Panc1 (cell line): ENCODE results near the gene GRAMD4. TPM values are rescaled to one million over a fixed set of nuclear protein-coding genes. Genes with fewer than 3 reads are reported as not detected.

Experiments used
- ATAC-seq: fragments of 200-7000 bp; cut with Tn5 transposase; 2 replicates; pipeline ENCODE4 v1.9.1; 2020; ENCODE audit warnings: mild to moderate bottlenecking, moderate library complexity
- BruUV-seq: library from RNA; stranded (reverse); fragments of 400-500 nt; replicated peaks from 2 replicates; lab custom pipeline; 2021; lab: Mats Ljungman, UMichigan
- CTCF ChIA-PET: fragments of 300-600 bp; sonication (Branson Sonifier 250); formaldehyde crosslinking; loops from one replicate; lab custom pipeline; 2022; ENCODE audit warnings: antibody characterized with exemption; lab: Charles Lee
- POLR2A ChIA-PET: fragments of 300-600 bp; sonication (Branson Sonifier 250); formaldehyde crosslinking; loops from one replicate; lab custom pipeline; 2022; ENCODE audit warnings: antibody characterized with exemption; lab: Charles Lee
- DNase-seq: peaks from one replicate; pipeline ENCODE4 v3.0.0-alpha.2; 2010; ENCODE audit warnings: low read depth, low spot score
- H3K27ac ChIP-seq: 2 replicates; pipeline ENCODE4 v1.5.1; 2011; ENCODE audit warnings: mild to moderate bottlenecking, low read length, inconsistent platforms
- H3K27me3 ChIP-seq: fragments of 200-500 bp; sonication (Bioruptor generic); 2 replicates; pipeline ENCODE4 v1.6.0; 2014; ENCODE audit warnings: low read length, inconsistent platforms; ENCODE audit not compliant: control insufficient read depth, insufficient read depth
- H3K36me3 ChIP-seq: fragments of 200-500 bp; sonication (Bioruptor generic); 2 replicates; pipeline ENCODE4 v1.5.1; 2014; ENCODE audit warnings: inconsistent platforms, mild to moderate bottlenecking, low read length, moderate library complexity; ENCODE audit not compliant: control insufficient read depth, insufficient read depth
- H3K4me1 ChIP-seq: 2 replicates; pipeline ENCODE4 v1.5.1; 2011; ENCODE audit warnings: inconsistent platforms, mild to moderate bottlenecking, low read length, moderate library complexity; ENCODE audit not compliant: control insufficient read depth, insufficient read depth
- H3K4me3 ChIP-seq, 2 experiments: 2 replicates each; pipeline ENCODE4 v1.5.1; 2011 to 2012; ENCODE audit warnings: low read depth in 2 of 2, low read length in 2 of 2, mild to moderate bottlenecking in 2 of 2, inconsistent platforms in 1 of 2, moderate library complexity in 1 of 2
- H3K9me3 ChIP-seq: fragments of 200-500 bp; sonication (Bioruptor generic); 2 replicates; pipeline ENCODE4 v1.5.1; 2014; ENCODE audit warnings: low read depth, mild to moderate bottlenecking, inconsistent platforms, low read length, moderate library complexity; ENCODE audit not compliant: control insufficient read depth, insufficient read depth
- CTCF ChIP-seq: fragments of 450-650 bp; IDR thresholded peaks from 2 replicates; pipeline ENCODE4 v1.5.1; 2017; ENCODE audit warnings: mild to moderate bottlenecking
- POLR2AphosphoS5 ChIP-seq: IDR thresholded peaks from 2 replicates; pipeline ENCODE4 v1.6.1; 2012; ENCODE audit warnings: mild to moderate bottlenecking, low read depth, low read length, moderate library complexity
- REST ChIP-seq, 2 experiments: IDR thresholded peaks; 2 replicates each; pipeline ENCODE4 v1.6.1; 2011 to 2012; ENCODE audit warnings: low read depth in 2 of 2, control low read depth in 1 of 2, low read length in 1 of 2, mild to moderate bottlenecking in 1 of 2, moderate library complexity in 1 of 2; ENCODE audit not compliant: insufficient read depth in 1 of 2
- SIN3A ChIP-seq: IDR thresholded peaks from 2 replicates; pipeline ENCODE4 v1.6.1; 2012; ENCODE audit warnings: low read depth, mild to moderate bottlenecking, low read length, moderate library complexity, borderline replicate concordance; ENCODE audit not compliant: insufficient read depth
- TCF7L2 ChIP-seq: IDR thresholded peaks from 2 replicates; pipeline ENCODE4 v1.6.1; 2011; ENCODE audit warnings: mild to moderate bottlenecking, low read depth, low read length, inconsistent platforms
- in situ Hi-C: cut with HindIII; loops from 2 replicates; pipeline ENCODE4 v1.10.0; 2016; ENCODE audit warnings: low sequenced_read_pairs, low pct_unique_long_range_greater_than_20kb
- intact Hi-C: fragments of 100-400 bp; cut with micrococcal nuclease; formaldehyde crosslinking; loops from one replicate; pipeline ENCODE4 v1.10.0; 2022; ENCODE audit not compliant: unreplicated experiment
- total RNA-seq: library from RNA; stranded (reverse); gene quantifications from one replicate; pipeline ENCODE4 v1.2.1, GENCODE V29; 2021; ENCODE audit not compliant: unreplicated experiment

Gene GRAMD4
- total RNA-seq, 1 experiment from 2014 or later, result 30.8 TPM

- no peak for ATAC-seq
- H3K27me3 ChIP-seq, result no peaks in the 10 kb centered on the region
- H3K36me3 ChIP-seq, result peaks cover 3% of the 10 kb centered on the region; the same call in 1 of the 2 replicates
- no TSS peak for BruUV-seq
- no peak overlapping the region for H3K4me3 ChIP-seq
- H3K27ac ChIP-seq, result no peak overlapping the region
- intact Hi-C loops, result no loop called here
- CTCF ChIA-PET, result no interaction called here
- POLR2A ChIA-PET, result no interaction called here
- in situ Hi-C loops, result no loop called here
- TF ChIP-seq SIN3A (no peak), REST (IDR thresholded peaks at IDR 0.05; ENCODE audit: insufficient read depth in 1 of 2, low read depth in 2 of 2, low read length in 1 of 2) (no peak), POLR2AphosphoS5 (no peak), CTCF (no peak), TCF7L2 (no peak)
- no peak for DNase-seq
- H3K9me3 ChIP-seq, result no peaks in the 10 kb centered on the region
- no peaks in the 10 kb centered on the region for H3K4me1 ChIP-seq
These were observed 87.1 kb downstream of the GRAMD4 start for GRCh38 chr22:46707305-46707704.

GRCh38 chr22:46707827-46708570 is 87.8 kb downstream of the GRAMD4 start:
- ChIA-PET POLR2A (no interaction called here), CTCF (no interaction called here)
- no TSS peak for BruUV-seq
- Histone ChIP-seq H3K36me3 (peaks cover 3% of the 10 kb centered on the region; the same call in 1 of the 2 replicates), H3K4me3 (no peak overlapping the region), H3K27me3 (no peaks in the 10 kb centered on the region), H3K27ac (no peak overlapping the region), H3K4me1 (no peaks in the 10 kb centered on the region), H3K9me3 (no peaks in the 10 kb centered on the region)
- in situ Hi-C loops (no loop called here), intact Hi-C loops (no loop called here)
- no peak for TF ChIP-seq CTCF
- TF ChIP-seq TCF7L2, result no peak
- TF ChIP-seq POLR2AphosphoS5, result no peak
- no peak for TF ChIP-seq SIN3A
- TF ChIP-seq REST (IDR thresholded peaks at IDR 0.05; ENCODE audit: insufficient read depth in 1 of 2, low read depth in 2 of 2, low read length in 1 of 2), result no peak
- DNase-seq, result no peak
- no peak for ATAC-seq
